ENCODE results near the gene STPG1.

The STPG1 gene

GRCh38 chr1:24355466-24355865 is 58.1 kb downstream of the STPG1 start:
- H3K36me3 Mint-ChIP-seq (ENCODE audit: low read depth): peaks cover 11% of the 10 kb centered on the region
- no peak for DNase-seq
- no peaks in the 10 kb centered on the region for H3K9me3 Mint-ChIP-seq
- H3K27me3 Mint-ChIP-seq (ENCODE audit: low read depth, poor library complexity): peaks cover 6% of the 10 kb centered on the region
- no peak for TF ChIP-seq CTCF (IDR thresholded peaks at IDR 0.05)
- no peak overlapping the region for H3K27ac Mint-ChIP-seq
- H3K4me1 Mint-ChIP-seq: peaks cover 13% of the 10 kb centered on the region
- no peak overlapping the region for H3K4me3 Mint-ChIP-seq

- peaks cover 9% of the 10 kb centered on the region for H3K36me3 Mint-ChIP-seq (ENCODE audit: low read depth)
- H3K4me3 Mint-ChIP-seq: no peak overlapping the region
- peaks cover 27% of the 10 kb centered on the region for H3K4me1 Mint-ChIP-seq
- no peak overlapping the region for H3K27ac Mint-ChIP-seq
- peaks cover 6% of the 10 kb centered on the region for H3K27me3 Mint-ChIP-seq (ENCODE audit: low read depth, poor library complexity)
- no peak for DNase-seq
- no peaks in the 10 kb centered on the region for H3K9me3 Mint-ChIP-seq
- no peak for TF ChIP-seq CTCF (IDR thresholded peaks at IDR 0.05)
These were observed 60.2 kb downstream of the STPG1 start for GRCh38 chr1:24353292-24353891.

GRCh38 chr1:24351918-24352627 is 61.5 kb downstream of the STPG1 start:
- DNase-seq: no peak
- no peak overlapping the region for H3K27ac Mint-ChIP-seq
- peaks cover 40% of the 10 kb centered on the region for H3K4me1 Mint-ChIP-seq
- peaks cover 6% of the 10 kb centered on the region for H3K27me3 Mint-ChIP-seq (ENCODE audit: low read depth, poor library complexity)
- no peaks in the 10 kb centered on the region for H3K9me3 Mint-ChIP-seq
- TF ChIP-seq CTCF (IDR thresholded peaks at IDR 0.05): no peak
- peaks cover 3% of the 10 kb centered on the region for H3K36me3 Mint-ChIP-seq (ENCODE audit: low read depth)
- H3K4me3 Mint-ChIP-seq: no peak overlapping the region

- H3K4me3 Mint-ChIP-seq: no peak overlapping the region
- H3K36me3 Mint-ChIP-seq (ENCODE audit: low read depth): no peaks in the 10 kb centered on the region
- H3K27ac Mint-ChIP-seq: no peak overlapping the region
- peaks cover 49% of the 10 kb centered on the region for H3K4me1 Mint-ChIP-seq
- H3K9me3 Mint-ChIP-seq: no peaks in the 10 kb centered on the region
- no peak for TF ChIP-seq CTCF (IDR thresholded peaks at IDR 0.05)
- peaks cover 9% of the 10 kb centered on the region for H3K27me3 Mint-ChIP-seq (ENCODE audit: low read depth, poor library complexity)
- no peak for DNase-seq
These were observed 62.3 kb downstream of the STPG1 start for GRCh38 chr1:24351247-24351646.

- H3K4me3 Mint-ChIP-seq: no peak overlapping the region
- H3K9me3 Mint-ChIP-seq: no peaks in the 10 kb centered on the region
- H3K36me3 Mint-ChIP-seq (ENCODE audit: low read depth): no peaks in the 10 kb centered on the region
- H3K4me1 Mint-ChIP-seq: peaks cover 59% of the 10 kb centered on the region
- peaks cover 12% of the 10 kb centered on the region for H3K27me3 Mint-ChIP-seq (ENCODE audit: low read depth, poor library complexity)
- H3K27ac Mint-ChIP-seq: no peak overlapping the region
- no peak for DNase-seq
- TF ChIP-seq CTCF (IDR thresholded peaks at IDR 0.05): no peak
These were observed 63.7 kb downstream of the STPG1 start for GRCh38 chr1:24349891-24350290.

GRCh38 chr1:24348196-24348595 is 65.4 kb downstream of the STPG1 start:
- DNase-seq: no peak
- Mint-ChIP-seq H3K27ac (peak overlapping the region; percentile 63), H3K4me1 (peaks cover 63% of the 10 kb centered on the region), H3K9me3 (no peaks in the 10 kb centered on the region), H3K36me3 (ENCODE audit: low read depth) (no peaks in the 10 kb centered on the region), H3K4me3 (no peak overlapping the region), H3K27me3 (ENCODE audit: low read depth, poor library complexity) (peaks cover 12% of the 10 kb centered on the region)
- TF ChIP-seq CTCF (IDR thresholded peaks at IDR 0.05): no peak
